GM21381 (cell line): ENCODE results near the gene PPP2R3A.
A peak's percentile ranks its signal among the peaks of the same experiment; 100 is the strongest.

Experiments used
- ATAC-seq: cut with Tn5 transposase; IDR thresholded peaks from one replicate; pipeline ENCODE4 v1.9.1; 2021; ENCODE audit warnings: mild to moderate bottlenecking, moderate library complexity; ENCODE audit not compliant: unreplicated experiment

Gene PPP2R3A

GRCh38 chr3:136192831-136193230 lies 227.3 kb downstream of the PPP2R3A start:
- ATAC-seq: no peak

DNA sequence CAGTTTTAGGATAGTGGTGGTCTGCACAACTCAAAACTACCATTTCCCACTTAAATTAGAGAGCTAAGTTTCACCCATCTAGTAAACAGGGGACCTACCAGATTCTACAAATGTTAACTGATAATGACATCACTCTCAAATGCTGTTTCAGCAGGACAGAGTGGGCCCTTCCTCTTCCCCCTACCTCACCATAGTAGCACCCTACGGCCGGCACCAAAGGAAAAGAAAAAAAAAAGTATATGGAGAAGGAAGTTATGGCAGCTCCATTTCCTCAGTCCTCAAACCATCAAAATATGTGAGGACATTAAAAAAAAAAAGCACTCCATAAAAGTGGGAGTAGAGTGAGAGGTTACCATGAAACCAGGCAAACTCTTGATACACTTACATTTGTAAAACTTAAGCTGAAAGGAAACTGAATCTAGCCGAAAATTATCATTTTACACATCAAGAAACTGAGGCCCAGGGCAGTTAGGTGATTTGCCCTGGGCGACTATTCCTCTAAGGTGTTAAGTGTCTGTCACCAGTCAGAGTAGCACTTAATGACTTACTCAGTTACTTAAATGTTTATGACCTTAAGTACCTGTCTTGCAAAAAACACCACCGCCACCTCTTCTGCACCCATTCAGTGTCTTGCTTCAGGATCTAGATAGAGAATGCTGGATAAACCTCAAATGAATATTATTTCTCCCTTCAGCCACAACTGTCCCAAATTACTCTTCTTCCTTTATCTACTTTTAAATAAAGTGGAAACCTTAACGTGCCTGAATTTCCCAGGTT lies 227.9 kb downstream of the PPP2R3A start:
- ATAC-seq: no peak

DNA sequence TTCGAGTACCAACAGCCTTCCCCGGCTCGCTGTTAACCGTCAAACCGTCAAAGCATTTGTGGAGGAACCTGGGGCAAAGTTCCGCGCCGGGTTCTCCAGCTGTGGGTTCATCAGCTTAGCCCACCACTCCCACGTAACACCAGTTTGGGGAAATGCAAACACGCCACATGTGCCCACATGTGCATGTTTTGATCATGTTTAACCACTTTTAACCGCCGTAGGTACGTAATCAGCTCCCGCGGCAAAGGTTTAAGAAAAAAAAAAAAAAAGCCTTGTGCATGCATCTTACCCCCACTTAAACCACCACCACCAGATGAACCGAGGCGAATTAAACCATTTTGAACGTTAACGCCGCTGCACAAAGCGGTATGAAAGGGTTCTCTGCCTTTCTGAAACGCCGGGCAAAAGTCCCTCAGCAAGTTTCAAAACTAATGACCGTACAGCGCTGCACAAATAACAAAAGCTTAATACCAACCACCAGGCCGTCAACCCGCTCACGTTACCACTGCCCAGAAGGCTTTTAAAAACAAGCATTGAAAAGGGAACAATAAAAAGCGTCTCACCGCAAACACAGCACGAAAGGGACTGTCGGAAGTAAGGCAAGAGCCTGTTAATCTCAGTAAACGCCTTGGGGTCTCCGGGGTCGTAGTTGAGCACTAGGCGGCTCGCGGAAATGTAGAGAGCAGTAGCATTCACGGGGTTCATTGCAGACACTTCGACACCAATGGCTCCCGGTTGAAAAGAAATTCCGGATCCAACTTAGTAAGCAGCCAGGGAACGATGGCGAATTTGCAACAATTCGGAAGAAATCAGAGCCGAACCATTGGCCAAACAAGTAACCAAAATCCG lies 229.1 kb downstream of the PPP2R3A start:
- ATAC-seq: no peak

GRCh38 chr3:136195258-136196063 lies 229.9 kb downstream of the PPP2R3A start:
- peak; percentile 31 for ATAC-seq

DNA sequence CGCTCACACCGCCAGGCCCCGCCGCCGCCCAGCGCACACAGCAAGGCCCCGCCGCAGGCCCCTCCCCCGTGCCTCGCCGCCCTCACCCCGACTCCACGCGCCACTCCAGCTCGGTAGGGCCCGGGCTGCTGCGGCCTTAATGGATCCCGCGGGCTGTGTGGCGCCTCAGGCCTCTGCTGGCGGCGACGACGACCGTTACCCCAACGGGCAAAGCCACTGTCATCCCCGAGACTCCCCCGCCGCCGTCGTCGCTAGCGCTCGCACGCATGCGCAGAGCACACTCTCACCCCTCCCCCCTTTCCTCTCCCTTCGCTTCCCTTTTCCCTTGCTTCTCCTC lies 230.5 kb downstream of the PPP2R3A start, which contains the start of gene MSL2:
Gene MSL2 (minus strand): TSS at position 272 of the 337 bp plus-strand sequence. CDS start 1,222 bp downstream, outside the sequence.
- ATAC-seq: peak; percentile 27

DNA sequence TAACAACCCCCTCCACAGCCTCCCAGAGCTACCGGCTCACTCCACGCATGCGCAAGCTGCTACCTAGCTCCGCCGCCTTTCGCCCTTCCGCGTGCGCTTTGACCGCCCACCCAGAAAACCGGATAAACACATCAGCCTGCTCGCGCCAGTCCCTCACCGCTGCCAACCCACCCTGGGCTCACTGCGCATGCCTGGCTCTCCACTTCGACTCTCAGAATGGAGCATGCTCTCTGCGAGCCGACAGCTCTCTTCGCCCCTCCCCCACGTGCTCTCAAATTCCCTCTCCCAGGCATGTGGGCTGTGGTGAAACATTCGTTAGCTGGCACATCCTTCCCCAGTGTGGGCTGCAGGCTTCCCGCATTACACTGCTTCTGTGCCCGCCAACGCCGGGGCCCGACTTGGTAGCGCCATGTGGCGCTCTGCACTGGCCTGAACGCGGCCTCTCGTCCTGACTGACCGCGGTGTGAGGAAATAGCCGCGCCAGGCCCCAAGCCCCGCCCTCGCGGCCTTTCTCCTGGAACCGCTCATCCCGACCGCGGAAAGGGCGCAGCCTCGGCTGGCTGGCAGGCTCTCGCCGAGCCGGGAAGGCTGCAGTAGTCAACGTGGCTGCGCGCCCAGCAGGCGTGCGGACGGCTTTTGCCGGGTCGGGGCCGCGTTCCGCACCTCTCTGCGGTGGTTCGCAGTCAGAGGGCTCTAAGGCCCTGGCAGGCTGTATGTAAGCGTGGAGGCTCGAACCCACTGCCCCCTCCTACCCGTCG lies 231.1 kb downstream of the PPP2R3A start:
- peak; percentile 59 for ATAC-seq

DNA sequence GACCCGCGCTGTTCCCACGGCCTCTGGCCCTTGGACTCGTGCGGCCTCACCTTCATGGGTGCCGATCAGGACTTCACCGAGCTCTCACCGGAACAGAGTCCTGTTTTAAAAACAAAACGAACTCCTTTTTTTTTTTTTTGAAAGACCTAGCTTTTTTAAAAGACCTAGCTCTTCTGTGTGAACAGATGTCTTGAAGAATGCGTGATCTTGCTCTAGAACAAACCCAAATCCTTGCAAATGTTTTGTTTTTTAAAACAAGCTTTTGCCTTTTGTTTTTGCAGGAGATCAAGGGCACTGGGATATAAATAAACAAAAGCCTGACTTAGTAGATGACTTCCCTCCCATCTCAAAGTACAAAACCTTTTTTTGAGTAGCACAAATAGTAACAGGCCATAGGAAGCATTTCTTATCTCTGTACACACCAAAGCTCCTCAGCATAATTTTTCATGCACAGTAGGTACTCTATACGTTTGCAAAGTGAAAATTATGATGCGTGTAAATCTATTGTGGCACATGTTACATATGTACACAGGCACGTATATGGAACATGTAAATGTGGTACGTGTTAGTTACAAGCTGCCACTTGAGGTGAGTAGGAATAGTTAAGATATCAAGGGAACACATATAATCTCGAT lies 231.7 kb downstream of the PPP2R3A start:
- no peak for ATAC-seq
